IMR-90 (cell line): Measurements from ENCODE around the gene KLHDC10. TPM values are rescaled to one million over a fixed set of nuclear protein-coding genes. Genes with fewer than 3 reads are reported as not detected.
"Not testable (repeated sequence)": the region's sequence is repeated elsewhere in the genome, so short reads cannot be mapped to it uniquely, and the experiment has no call there.

ENCODE experiments used
- ATAC-seq: fragments of 200-7000 bp; cut with Tn5 transposase; 2 replicates; pipeline ENCODE4 v1.9.1; 2020; ENCODE audit warnings: low read depth, mild to moderate bottlenecking, moderate library complexity
- BruUV-seq: library from RNA; stranded (reverse); fragments of 400-500 nt; replicated peaks from 2 replicates; lab custom pipeline; 2021; lab: Mats Ljungman, UMichigan
- CTCF ChIA-PET: fragments of 300-600 bp; formaldehyde crosslinking; extraction: SDS; loops from one replicate; lab custom pipeline; 2021; ENCODE audit warnings: antibody characterized with exemption; lab: Yijun Ruan, JAX
- POLR2A ChIA-PET: fragments of 300-600 bp; sonication (Branson Sonifier 250); formaldehyde crosslinking; loops from one replicate; lab custom pipeline; 2022; ENCODE audit warnings: antibody characterized with exemption; ENCODE audit not compliant: unreplicated experiment; lab: Charles Lee
- DNase-seq: peaks from one replicate; pipeline ENCODE4 v3.0.0; 2013
- H2AFZ ChIP-seq: replicated peaks from 2 replicates; pipeline ENCODE3; 2013; ENCODE audit warnings: low read length, mild to moderate bottlenecking; ENCODE audit not compliant: poor library complexity
- H2AK5ac ChIP-seq: 2 replicates; pipeline ENCODE4 v1.6.1; 2013; ENCODE audit warnings: low read depth, low read length, inconsistent platforms
- H2AK9ac ChIP-seq: replicated peaks from 2 replicates; pipeline ENCODE3; 2013; ENCODE audit warnings: mild to moderate bottlenecking, low read depth, low read length, moderate library complexity; ENCODE audit not compliant: poor library complexity
- H2BK120ac ChIP-seq: 2 replicates; pipeline ENCODE4 v1.6.1; 2013; ENCODE audit warnings: low read depth, low read length, inconsistent platforms
- H2BK15ac ChIP-seq: 3 replicates; pipeline ENCODE4 v1.6.1; 2013; ENCODE audit warnings: low read depth, low read length, inconsistent platforms
- H2BK20ac ChIP-seq: 2 replicates; pipeline ENCODE4 v1.6.1; 2013; ENCODE audit warnings: low read depth, mild to moderate bottlenecking, inconsistent platforms, low read length, moderate library complexity
- H2BK5ac ChIP-seq: 2 replicates; pipeline ENCODE4 v1.6.1; 2013; ENCODE audit warnings: mild to moderate bottlenecking, low read depth, low read length, inconsistent platforms; ENCODE audit not compliant: poor library complexity, severe bottlenecking
- H3K14ac ChIP-seq: replicated peaks from 2 replicates; pipeline ENCODE4 v1.6.1; 2013; ENCODE audit warnings: low read depth, low read length, inconsistent platforms
- H3K18ac ChIP-seq: 2 replicates; pipeline ENCODE4 v1.6.1; 2013; ENCODE audit warnings: low read depth, low read length, control low read depth
- H3K23ac ChIP-seq: 2 replicates; pipeline ENCODE4 v1.6.1; 2013; ENCODE audit warnings: low read depth, low read length, inconsistent platforms
- H3K27ac ChIP-seq: 2 replicates; pipeline ENCODE4 v1.5.1; 2013; ENCODE audit warnings: mild to moderate bottlenecking, control low read depth, low read length; ENCODE audit not compliant: insufficient read depth
- H3K27me3 ChIP-seq: 2 replicates; pipeline ENCODE4 v1.6.1; 2013; ENCODE audit warnings: low read length; ENCODE audit not compliant: control insufficient read depth, insufficient read depth
- H3K36me3 ChIP-seq: 2 replicates; pipeline ENCODE4 v1.6.1; 2013; ENCODE audit warnings: low read length, mixed read lengths; ENCODE audit not compliant: control insufficient read depth, insufficient read depth
- H3K4ac ChIP-seq: 2 replicates; pipeline ENCODE4 v1.6.1; 2013; ENCODE audit warnings: low read depth, low read length, inconsistent platforms
- H3K4me1 ChIP-seq: 2 replicates; pipeline ENCODE4 v1.6.1; 2013; ENCODE audit warnings: low read length, mixed read lengths; ENCODE audit not compliant: control insufficient read depth, insufficient read depth
- H3K4me2 ChIP-seq: 2 replicates; pipeline ENCODE4 v1.6.1; 2013; ENCODE audit warnings: low read depth, mild to moderate bottlenecking, control low read depth, low read length, moderate library complexity
- H3K4me3 ChIP-seq: 2 replicates; pipeline ENCODE4 v1.5.1; 2013; ENCODE audit warnings: low read depth, mild to moderate bottlenecking, control low read depth, low read length, moderate library complexity; ENCODE audit not compliant: insufficient read depth
- H3K56ac ChIP-seq: 2 replicates; pipeline ENCODE4 v1.6.1; 2013; ENCODE audit warnings: low read length, inconsistent platforms; ENCODE audit not compliant: insufficient read depth; ENCODE audit errors: extremely low read depth
- H3K79me1 ChIP-seq, 2 experiments: 2 replicates each; pipeline ENCODE4 v1.6.1; 2013; ENCODE audit warnings: low read length in 2 of 2, inconsistent platforms in 1 of 2, low read depth in 1 of 2
- H3K9ac ChIP-seq: 2 replicates; pipeline ENCODE4 v1.6.1; 2013; ENCODE audit warnings: low read depth, low read length, control low read depth
- H3K9me1 ChIP-seq: 2 replicates; pipeline ENCODE4 v1.6.1; 2013; ENCODE audit warnings: low read length, inconsistent platforms; ENCODE audit not compliant: insufficient read depth
- H3K9me3 ChIP-seq: 2 replicates; pipeline ENCODE4 v1.6.1; 2013; ENCODE audit warnings: low read length; ENCODE audit not compliant: control insufficient read depth, insufficient read depth
- H4K20me1 ChIP-seq: 2 replicates; pipeline ENCODE4 v1.6.1; 2013; ENCODE audit warnings: low read length, inconsistent platforms; ENCODE audit not compliant: insufficient read depth
- H4K5ac ChIP-seq: 2 replicates; pipeline ENCODE4 v1.6.1; 2013; ENCODE audit warnings: mild to moderate bottlenecking, low read depth, low read length, control low read depth
- H4K8ac ChIP-seq, 2 experiments: 2 replicates each; pipeline ENCODE4 v1.6.1; 2013; ENCODE audit warnings: low read depth in 2 of 2, low read length in 2 of 2, control low read depth in 1 of 2, inconsistent platforms in 1 of 2
- H4K91ac ChIP-seq: 2 replicates; pipeline ENCODE4 v1.6.1; 2013; ENCODE audit warnings: low read depth, low read length, inconsistent platforms; ENCODE audit not compliant: insufficient read depth
- WGBS, 2 experiments: methylation state at CpG; one replicate each; pipeline versions ENCODE4 v1.1.5 to v1.1.7; 2013; ENCODE audit warnings: missing lambda C conversion rate in 2 of 2; ENCODE audit not compliant: insufficient read length in 1 of 2; ENCODE audit errors: extremely low coverage in 2 of 2; 5-methylcytosine and 5-hydroxymethylcytosine counted together
- dilution Hi-C: fragments of 300-500 bp; cut with HindIII; formaldehyde crosslinking; loops from one replicate; pipeline ENCODE4 v1.14.3; 2018; ENCODE audit warnings: low sequenced_read_pairs; ENCODE audit not compliant: unreplicated experiment
- in situ Hi-C: fragments of 300-500 bp; cut with MboI; formaldehyde crosslinking; loops from 3 replicates; pipeline ENCODE4 v1.14.3; 2019; ENCODE audit warnings: low sequenced_read_pairs, inconsistent platforms, mixed read lengths
- intact Hi-C: fragments of 100-400 bp; cut with micrococcal nuclease; formaldehyde crosslinking; loops from 2 replicates; pipeline ENCODE4 v1.10.0; 2022
- polyA plus RNA-seq, 3 experiments: library from polyadenylated mRNA; depleted of rRNA; stranded (reverse); fragments of >200 nt; gene quantifications; 2 replicates each; pipeline ENCODE4 v1.2.3, GENCODE V29; 2012; ENCODE audit warnings: low replicate concordance in 1 of 3
- total RNA-seq: library from RNA; depleted of rRNA; stranded (reverse); fragments of >200 nt; gene quantifications from 2 replicates; pipeline ENCODE4 v1.2.3, GENCODE V29; 2012

Gene KLHDC10
- total and polyA plus RNA-seq, 2 of the 4 experiments (the other 2 are of a cell fraction): 12.4 to 27.1 TPM

- H3K9me1 ChIP-seq, POLR2A ChIA-PET, H3K4ac ChIP-seq, H4K5ac ChIP-seq, H2BK15ac ChIP-seq, H3K79me1 ChIP-seq, H2AK9ac ChIP-seq, H2AK5ac ChIP-seq, H3K14ac ChIP-seq, H4K8ac ChIP-seq, dilution Hi-C loops, DNase-seq, H3K23ac ChIP-seq, ATAC-seq, H3K9ac ChIP-seq, BruUV-seq, H3K4me3 ChIP-seq, H3K27me3 ChIP-seq, H3K4me2 ChIP-seq, H4K91ac ChIP-seq, H4K20me1 ChIP-seq, H2BK120ac ChIP-seq, H3K18ac ChIP-seq, H2BK20ac ChIP-seq, H2BK5ac ChIP-seq, intact Hi-C loops, H2AFZ ChIP-seq, H3K9me3 ChIP-seq, H3K4me1 ChIP-seq, H3K27ac ChIP-seq, H3K36me3 ChIP-seq, H3K56ac ChIP-seq: not testable (repeated sequence)
- in situ Hi-C loops: loop anchor here (10.0 kb wide), 1 partner anchor 660 kb away; no protein-coding TSS in a partner anchor
- WGBS, 2 experiments: 73% methylated on average over 3 of the region's 6 CpGs; no CpG with 5 or more reads in 1 of the 2 experiments
- CTCF ChIA-PET: interaction anchor here (0.7 kb wide), 1 partner anchor 434 kb away, joined by 3 read pairs; no protein-coding TSS in a partner anchor
Observed at GRCh38 chr7:130064580-130064926, 5.8 kb upstream of the KLHDC10 start.
